Raji (cell line): ENCODE data around the gene SKAP2.

Source experiments
- POLR2A ChIP-seq: IDR thresholded peaks from 2 replicates; pipeline ENCODE4 v1.6.1; 2011; ENCODE audit warnings: low read depth, low read length, control low read depth; ENCODE audit not compliant: insufficient read depth

The SKAP2 gene

GRCh38 chr7:26675143-26675887 lies 189.1 kb downstream of the SKAP2 start:
- no peak for TF ChIP-seq POLR2A

- no peak for TF ChIP-seq POLR2A
Observed at GRCh38 chr7:26673858-26674257, 190.5 kb downstream of the SKAP2 start.

GRCh38 chr7:26673271-26673670 lies 191.1 kb downstream of the SKAP2 start:
- TF ChIP-seq POLR2A: no peak

GRCh38 chr7:26670841-26671240 lies 193.5 kb downstream of the SKAP2 start:
- TF ChIP-seq POLR2A: no peak

- no peak for TF ChIP-seq POLR2A
Observed at GRCh38 chr7:26670290-26670689, 194.1 kb downstream of the SKAP2 start.

- no peak for TF ChIP-seq POLR2A
Observed at GRCh38 chr7:26668821-26669220, 195.6 kb downstream of the SKAP2 start.

- TF ChIP-seq POLR2A: no peak
Observed at GRCh38 chr7:26667514-26668133, 196.8 kb downstream of the SKAP2 start.

- no peak for TF ChIP-seq POLR2A
Observed at GRCh38 chr7:26664735-26665416, 199.5 kb downstream of the SKAP2 start.

- no peak for TF ChIP-seq POLR2A
Observed at GRCh38 chr7:26664274-26664673, 200.1 kb downstream of the SKAP2 start.

GRCh38 chr7:26663874-26664273 lies 200.5 kb downstream of the SKAP2 start:
- no peak for TF ChIP-seq POLR2A

GRCh38 chr7:26662646-26663045 lies 201.7 kb downstream of the SKAP2 start:
- no peak for TF ChIP-seq POLR2A

GRCh38 chr7:26659121-26659520 lies 205.3 kb downstream of the SKAP2 start:
- no peak for TF ChIP-seq POLR2A

- TF ChIP-seq POLR2A: no peak
Observed at GRCh38 chr7:26658389-26659084, 205.9 kb downstream of the SKAP2 start.

- no peak for TF ChIP-seq POLR2A
Observed at GRCh38 chr7:26657686-26658388, 206.6 kb downstream of the SKAP2 start.

- TF ChIP-seq POLR2A: no peak
Observed at GRCh38 chr7:26657206-26657641, 207.2 kb downstream of the SKAP2 start.
